ENCODE results near the gene JAG2.

DNA sequence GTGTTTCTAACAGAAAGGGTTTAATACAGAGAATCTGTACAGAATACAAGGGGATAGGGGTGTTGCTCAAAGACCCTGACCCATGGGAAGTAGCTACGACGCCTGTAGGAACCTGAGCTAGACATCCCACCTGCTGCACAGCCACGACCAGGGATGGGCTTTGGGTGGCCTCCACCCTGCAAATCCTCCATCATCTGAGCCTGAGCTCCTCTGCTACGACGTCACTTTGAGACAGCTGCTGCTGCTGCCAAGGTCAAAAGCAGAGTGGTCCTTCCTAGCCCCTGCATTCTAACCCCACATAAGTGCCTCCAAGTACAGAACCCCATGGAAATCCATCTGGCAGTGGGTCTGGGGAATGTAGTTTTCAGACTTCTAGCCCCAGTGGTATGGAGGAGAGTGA, 43.8 kb downstream of the JAG2 start:
- TF ChIP-seq, protein P1, sequence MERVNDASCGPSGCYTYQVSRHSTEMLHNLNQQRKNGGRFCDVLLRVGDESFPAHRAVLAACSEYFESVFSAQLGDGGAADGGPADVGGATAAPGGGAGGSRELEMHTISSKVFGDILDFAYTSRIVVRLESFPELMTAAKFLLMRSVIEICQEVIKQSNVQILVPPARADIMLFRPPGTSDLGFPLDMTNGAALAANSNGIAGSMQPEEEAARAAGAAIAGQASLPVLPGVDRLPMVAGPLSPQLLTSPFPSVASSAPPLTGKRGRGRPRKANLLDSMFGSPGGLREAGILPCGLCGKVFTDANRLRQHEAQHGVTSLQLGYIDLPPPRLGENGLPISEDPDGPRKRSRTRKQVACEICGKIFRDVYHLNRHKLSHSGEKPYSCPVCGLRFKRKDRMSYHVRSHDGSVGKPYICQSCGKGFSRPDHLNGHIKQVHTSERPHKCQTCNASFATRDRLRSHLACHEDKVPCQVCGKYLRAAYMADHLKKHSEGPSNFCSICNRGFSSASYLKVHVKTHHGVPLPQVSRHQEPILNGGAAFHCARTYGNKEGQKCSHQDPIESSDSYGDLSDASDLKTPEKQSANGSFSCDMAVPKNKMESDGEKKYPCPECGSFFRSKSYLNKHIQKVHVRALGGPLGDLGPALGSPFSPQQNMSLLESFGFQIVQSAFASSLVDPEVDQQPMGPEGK (CRISPR knock-in tag; IDR thresholded peaks at IDR 0.05; ENCODE audit: borderline replicate concordance) = no peak
- TF ChIP-seq ARNTL (CRISPR knock-in tag; IDR thresholded peaks at IDR 0.05; ENCODE audit: borderline replicate concordance, low read depth) (no peak), POU6F1 (CRISPR knock-in tag; IDR thresholded peaks at IDR 0.05; ENCODE audit: borderline replicate concordance, low read depth) (no peak), ZC3H10 (CRISPR knock-in tag; IDR thresholded peaks at IDR 0.05) (no peak), ZFP30 (CRISPR knock-in tag; IDR thresholded peaks at IDR 0.05) (no peak), ZFP3 (CRISPR knock-in tag; IDR thresholded peaks at IDR 0.05) (no peak), ISL1 (CRISPR knock-in tag; IDR thresholded peaks at IDR 0.05) (no peak), CSDC2 (CRISPR knock-in tag; IDR thresholded peaks at IDR 0.05) (no peak), RARB (CRISPR knock-in tag; IDR thresholded peaks at IDR 0.05) (no peak), PPARA (CRISPR knock-in tag; IDR thresholded peaks at IDR 0.05; ENCODE audit: borderline replicate concordance) (no peak), TCF4 (CRISPR knock-in tag; IDR thresholded peaks at IDR 0.05; ENCODE audit: borderline replicate concordance) (no peak), ESRRG (CRISPR knock-in tag; IDR thresholded peaks at IDR 0.05) (no peak), SNAI2 (CRISPR knock-in tag; IDR thresholded peaks at IDR 0.05) (no peak)
- TF ChIP-seq, protein P2, sequence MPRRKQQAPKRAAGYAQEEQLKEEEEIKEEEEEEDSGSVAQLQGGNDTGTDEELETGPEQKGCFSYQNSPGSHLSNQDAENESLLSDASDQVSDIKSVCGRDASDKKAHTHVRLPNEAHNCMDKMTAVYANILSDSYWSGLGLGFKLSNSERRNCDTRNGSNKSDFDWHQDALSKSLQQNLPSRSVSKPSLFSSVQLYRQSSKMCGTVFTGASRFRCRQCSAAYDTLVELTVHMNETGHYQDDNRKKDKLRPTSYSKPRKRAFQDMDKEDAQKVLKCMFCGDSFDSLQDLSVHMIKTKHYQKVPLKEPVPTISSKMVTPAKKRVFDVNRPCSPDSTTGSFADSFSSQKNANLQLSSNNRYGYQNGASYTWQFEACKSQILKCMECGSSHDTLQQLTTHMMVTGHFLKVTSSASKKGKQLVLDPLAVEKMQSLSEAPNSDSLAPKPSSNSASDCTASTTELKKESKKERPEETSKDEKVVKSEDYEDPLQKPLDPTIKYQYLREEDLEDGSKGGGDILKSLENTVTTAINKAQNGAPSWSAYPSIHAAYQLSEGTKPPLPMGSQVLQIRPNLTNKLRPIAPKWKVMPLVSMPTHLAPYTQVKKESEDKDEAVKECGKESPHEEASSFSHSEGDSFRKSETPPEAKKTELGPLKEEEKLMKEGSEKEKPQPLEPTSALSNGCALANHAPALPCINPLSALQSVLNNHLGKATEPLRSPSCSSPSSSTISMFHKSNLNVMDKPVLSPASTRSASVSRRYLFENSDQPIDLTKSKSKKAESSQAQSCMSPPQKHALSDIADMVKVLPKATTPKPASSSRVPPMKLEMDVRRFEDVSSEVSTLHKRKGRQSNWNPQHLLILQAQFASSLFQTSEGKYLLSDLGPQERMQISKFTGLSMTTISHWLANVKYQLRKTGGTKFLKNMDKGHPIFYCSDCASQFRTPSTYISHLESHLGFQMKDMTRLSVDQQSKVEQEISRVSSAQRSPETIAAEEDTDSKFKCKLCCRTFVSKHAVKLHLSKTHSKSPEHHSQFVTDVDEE (CRISPR knock-in tag; IDR thresholded peaks at IDR 0.05) = no peak
